ENCODE data around the gene ISY1. TPM values are rescaled to one million over a fixed set of nuclear protein-coding genes. Genes with fewer than 3 reads are reported as not detected.
"Not testable (repeated sequence)": the region's sequence is repeated elsewhere in the genome, so short reads cannot be mapped to it uniquely, and the experiment has no call there.

ISY1 gene
- total and polyA plus RNA-seq, 7 experiments from 2014 or later = 27.6 to 130 (median 39.4) TPM

GRCh38 chr3:129101370-129102138 lies 59.3 kb downstream of the ISY1 start:
- Histone ChIP-seq H3K9me3 (ENCODE audit: control insufficient read depth in 2 of 3, low read length in 3 of 3) (no peaks in the 10 kb centered on the region), H3K4me3 (ENCODE audit: low read length) (no peak overlapping the region), H3K27me3 (ENCODE audit: control insufficient read depth in 2 of 2, insufficient read depth in 2 of 2, low read length in 2 of 2) (no peaks in the 10 kb centered on the region), H3K27ac (ENCODE audit: low read depth, low read length) (peak overlapping the region; percentile 59), H3K4me1 (ENCODE audit: control insufficient read depth in 2 of 2, insufficient read depth in 2 of 2, low read length in 2 of 2) (peaks cover 3 to 62% of the 10 kb centered on the region in 2 donors), H3K36me3 (ENCODE audit: control insufficient read depth in 2 of 3, insufficient read depth in 3 of 3, low read length in 3 of 3) (peaks cover 0 to 45% (median 0%) of the 10 kb centered on the region in 3 experiments)
- ChIA-PET POLR2A (interaction anchor here (0.9 to 6.3 kb wide), 4 partner anchors 12 to 85 kb away, joined by 3 to 78 read pairs (median 14); partner anchors contain the start of gene RAB43), CTCF (interaction anchor here (0.7 to 1.4 kb wide), 6 partner anchors 15 to 143 kb away, joined by 3 to 4 read pairs (median 3); no protein-coding TSS in a partner anchor)
- intact Hi-C loops (cut with micrococcal nuclease) = loop anchor here in 1 of 2 donors (2.0 kb wide), 1 partner anchor 15 kb away; no protein-coding TSS in a partner anchor
- Mint-ChIP-seq H3K4me1 (peaks cover 54 to 93% (median 78%) of the 10 kb centered on the region in 7 donors), H3K4me3 (peak overlapping the region in 8 of 10 donors; percentile 11 to 78 (median 55)), H3K27ac (peak overlapping the region; percentile 65 to 95 (median 84)), H3K36me3 (peaks cover under 1 to 28% (median 15%) of the 10 kb centered on the region in 5 donors), H3K9me3 (no peaks in the 10 kb centered on the region), H3K27me3 (no peaks in the 10 kb centered on the region)
- ATAC-seq (no peak), DNase-seq (no peak)

GRCh38 chr3:129100274-129100673 lies 60.6 kb downstream of the ISY1 start:
- peak overlapping the region in 8 of 9 donors; percentile 21 to 95 (median 76) for H3K27ac Mint-ChIP-seq
- peaks cover 4 to 32% (median 16%) of the 10 kb centered on the region in 5 donors for H3K36me3 Mint-ChIP-seq
- H3K27ac ChIP-seq (ENCODE audit: low read depth, low read length) = peak overlapping the region; percentile 11
- intact Hi-C loops (cut with micrococcal nuclease) = loop anchor here in 1 of 2 donors (1.0 kb wide), 1 partner anchor 12 kb away; no protein-coding TSS in a partner anchor
- H3K27me3 ChIP-seq (ENCODE audit: control insufficient read depth in 2 of 2, insufficient read depth in 2 of 2, low read length in 2 of 2) = no peaks in the 10 kb centered on the region
- ChIA-PET CTCF (interaction anchor here (0.6 to 1.4 kb wide), 2 partner anchors 47 to 75 kb away, joined by 4 read pairs; no protein-coding TSS in a partner anchor), POLR2A (interaction anchor here (1.1 to 6.3 kb wide), 3 partner anchors 13 to 84 kb away, joined by 3 to 78 read pairs (median 22); partner anchors contain the start of gene RAB43)
- H3K4me1 Mint-ChIP-seq = peaks cover 56 to 92% (median 78%) of the 10 kb centered on the region in 7 donors
- no peak overlapping the region for H3K4me3 ChIP-seq (ENCODE audit: low read length)
- H3K9me3 Mint-ChIP-seq = no peaks in the 10 kb centered on the region
- H3K9me3 ChIP-seq (ENCODE audit: control insufficient read depth in 2 of 3, low read length in 3 of 3) = no peaks in the 10 kb centered on the region
- ATAC-seq = no peak
- DNase-seq = no peak
- H3K4me3 Mint-ChIP-seq = peak overlapping the region in 6 of 10 donors; percentile 2 to 77 (median 41)
- H3K36me3 ChIP-seq (ENCODE audit: control insufficient read depth in 2 of 3, insufficient read depth in 3 of 3, low read length in 3 of 3) = peaks cover 0 to 49% (median 0%) of the 10 kb centered on the region in 3 experiments
- H3K27me3 Mint-ChIP-seq = no peaks in the 10 kb centered on the region
- H3K4me1 ChIP-seq (ENCODE audit: control insufficient read depth in 2 of 2, insufficient read depth in 2 of 2, low read length in 2 of 2) = peaks cover 3 to 61% of the 10 kb centered on the region in 2 donors

GRCh38 chr3:129095285-129095684 lies 65.6 kb downstream of the ISY1 start:
- Mint-ChIP-seq H3K9me3 (no peaks in the 10 kb centered on the region), H3K4me3 (no peak overlapping the region), H3K27ac (peak overlapping the region in 4 of 9 donors; percentile 8 to 89 (median 60)), H3K27me3 (no peaks in the 10 kb centered on the region), H3K4me1 (peaks cover 21 to 49% (median 34%) of the 10 kb centered on the region in 7 donors), H3K36me3 (peaks cover 4 to 31% (median 18%) of the 10 kb centered on the region in 5 donors)
- H3K27me3 ChIP-seq (ENCODE audit: control insufficient read depth in 2 of 2, insufficient read depth in 2 of 2, low read length in 2 of 2) = no peaks in the 10 kb centered on the region
- no peaks in the 10 kb centered on the region for H3K9me3 ChIP-seq (ENCODE audit: control insufficient read depth in 2 of 3, low read length in 3 of 3)
- H3K27ac ChIP-seq (ENCODE audit: low read depth, low read length) = peak overlapping the region; percentile 6
- DNase-seq (no peak), ATAC-seq (no peak)
- ChIA-PET POLR2A (interaction anchor here (0.5 to 5.0 kb wide), 4 partner anchors 18 to 88 kb away, joined by 3 to 37 read pairs (median 4); partner anchors contain the start of gene RAB43), CTCF (interaction anchor here (1.0 to 1.7 kb wide), 2 partner anchors 24 to 25 kb away, joined by 3 to 6 read pairs; no protein-coding TSS in a partner anchor)
- intact Hi-C loops (cut with micrococcal nuclease) = no loop called here
- H3K4me3 ChIP-seq (ENCODE audit: low read length) = no peak overlapping the region
- H3K36me3 ChIP-seq (ENCODE audit: control insufficient read depth in 2 of 3, insufficient read depth in 3 of 3, low read length in 3 of 3) = peaks cover 4 to 63% (median 9%) of the 10 kb centered on the region in 3 experiments
- peaks cover 0 to 22% of the 10 kb centered on the region in 2 donors for H3K4me1 ChIP-seq (ENCODE audit: control insufficient read depth in 2 of 2, insufficient read depth in 2 of 2, low read length in 2 of 2)

- H3K36me3 Mint-ChIP-seq; H3K27me3 Mint-ChIP-seq; POLR2A ChIA-PET; H3K27me3 ChIP-seq (ENCODE audit: control insufficient read depth in 2 of 2, insufficient read depth in 2 of 2, low read length in 2 of 2); H3K27ac ChIP-seq (ENCODE audit: low read depth, low read length); H3K9me3 Mint-ChIP-seq; H3K4me1 ChIP-seq (ENCODE audit: control insufficient read depth in 2 of 2, insufficient read depth in 2 of 2, low read length in 2 of 2); CTCF ChIA-PET; H3K4me3 Mint-ChIP-seq; H3K9me3 ChIP-seq (ENCODE audit: control insufficient read depth in 2 of 3, low read length in 3 of 3); DNase-seq; H3K4me3 ChIP-seq (ENCODE audit: low read length); H3K27ac Mint-ChIP-seq: not testable (repeated sequence)
- peaks cover 0 to 20% (median 4%) of the 10 kb centered on the region in 3 experiments for H3K36me3 ChIP-seq (ENCODE audit: control insufficient read depth in 2 of 3, insufficient read depth in 3 of 3, low read length in 3 of 3)
- intact Hi-C loops (cut with micrococcal nuclease) = loop anchor here in 1 of 2 donors (10.0 kb wide), 1 partner anchor 114 kb away; no protein-coding TSS in a partner anchor
- peaks cover 0 to 19% (median 13%) of the 10 kb centered on the region in 7 donors for H3K4me1 Mint-ChIP-seq
- peak; percentile 11 for ATAC-seq
These were observed 72.6 kb downstream of the ISY1 start for GRCh38 chr3:129088312-129088711.

GRCh38 chr3:129087904-129088303 lies 73.0 kb downstream of the ISY1 start:
- intact Hi-C loops (cut with micrococcal nuclease) = loop anchor here (2.0 to 10.0 kb wide), 3 partner anchors 31 to 113 kb away; no protein-coding TSS in a partner anchor
- H3K4me1 ChIP-seq (ENCODE audit: control insufficient read depth in 2 of 2, insufficient read depth in 2 of 2, low read length in 2 of 2); H3K27me3 Mint-ChIP-seq; H3K36me3 Mint-ChIP-seq; H3K27me3 ChIP-seq (ENCODE audit: control insufficient read depth in 2 of 2, insufficient read depth in 2 of 2, low read length in 2 of 2); H3K27ac Mint-ChIP-seq; H3K9me3 Mint-ChIP-seq; H3K27ac ChIP-seq (ENCODE audit: low read depth, low read length); CTCF ChIA-PET; H3K4me3 ChIP-seq (ENCODE audit: low read length); H3K9me3 ChIP-seq (ENCODE audit: control insufficient read depth in 2 of 3, low read length in 3 of 3); H3K4me3 Mint-ChIP-seq: not testable (repeated sequence)
- ATAC-seq (peak; percentile 79), DNase-seq (peak in 6 of 9 donors; percentile 33 to 55 (median 48))
- POLR2A ChIA-PET = interaction anchor here (1.1 kb wide), 1 partner anchor 118 kb away, joined by 4 read pairs; no protein-coding TSS in a partner anchor
- H3K36me3 ChIP-seq (ENCODE audit: control insufficient read depth in 2 of 3, insufficient read depth in 3 of 3, low read length in 3 of 3) = peaks cover 0 to 16% (median 4%) of the 10 kb centered on the region in 3 experiments
- H3K4me1 Mint-ChIP-seq = peaks cover 0 to 21% (median 13%) of the 10 kb centered on the region in 7 donors

- Histone ChIP-seq H3K4me3 (ENCODE audit: low read length) (no peak overlapping the region), H3K4me1 (ENCODE audit: control insufficient read depth in 2 of 2, insufficient read depth in 2 of 2, low read length in 2 of 2) (no peaks in the 10 kb centered on the region), H3K36me3 (ENCODE audit: control insufficient read depth in 2 of 3, insufficient read depth in 3 of 3, low read length in 3 of 3) (peaks cover 0 to 12% (median 3%) of the 10 kb centered on the region in 3 experiments), H3K27ac (ENCODE audit: low read depth, low read length) (peak overlapping the region; percentile 39), H3K9me3 (ENCODE audit: control insufficient read depth in 2 of 3, low read length in 3 of 3) (no peaks in the 10 kb centered on the region), H3K27me3 (ENCODE audit: control insufficient read depth in 2 of 2, insufficient read depth in 2 of 2, low read length in 2 of 2) (no peaks in the 10 kb centered on the region)
- H3K4me3 Mint-ChIP-seq = no peak overlapping the region
- H3K27me3 Mint-ChIP-seq = no peaks in the 10 kb centered on the region
- peaks cover 0 to 21% (median 14%) of the 10 kb centered on the region in 7 donors for H3K4me1 Mint-ChIP-seq
- ATAC-seq (no peak), DNase-seq (no peak)
- H3K9me3 Mint-ChIP-seq = no peaks in the 10 kb centered on the region
- peaks cover 0 to 5% (median 1%) of the 10 kb centered on the region in 5 donors for H3K36me3 Mint-ChIP-seq
- POLR2A ChIA-PET = interaction anchor here (1.1 kb wide), 1 partner anchor 117 kb away, joined by 4 read pairs; no protein-coding TSS in a partner anchor
- peak overlapping the region in 4 of 9 donors; percentile 38 to 88 (median 62) for H3K27ac Mint-ChIP-seq
- CTCF ChIA-PET = interaction anchor here (1.0 kb wide), 1 partner anchor 83 kb away, joined by 3 read pairs; no protein-coding TSS in a partner anchor
- intact Hi-C loops (cut with micrococcal nuclease) = loop anchor here (2.0 to 10.0 kb wide), 3 partner anchors 32 to 112 kb away; no protein-coding TSS in a partner anchor
These were observed 73.6 kb downstream of the ISY1 start for GRCh38 chr3:129087138-129087702.

Data from naive thymus-derived CD4-positive, alpha-beta T cell (primary cell).